ENCODE data around the gene MINDY1. TPM values are rescaled to one million over a fixed set of nuclear protein-coding genes. Genes with fewer than 3 reads are reported as not detected.

Gene MINDY1
- total and polyA plus RNA-seq, 9 of the 15 experiments (the other 6 are each of a cell fraction or from before 2014, with no cell fraction given) = 0.49 to 11.0 (median 6.0) TPM

DNA sequence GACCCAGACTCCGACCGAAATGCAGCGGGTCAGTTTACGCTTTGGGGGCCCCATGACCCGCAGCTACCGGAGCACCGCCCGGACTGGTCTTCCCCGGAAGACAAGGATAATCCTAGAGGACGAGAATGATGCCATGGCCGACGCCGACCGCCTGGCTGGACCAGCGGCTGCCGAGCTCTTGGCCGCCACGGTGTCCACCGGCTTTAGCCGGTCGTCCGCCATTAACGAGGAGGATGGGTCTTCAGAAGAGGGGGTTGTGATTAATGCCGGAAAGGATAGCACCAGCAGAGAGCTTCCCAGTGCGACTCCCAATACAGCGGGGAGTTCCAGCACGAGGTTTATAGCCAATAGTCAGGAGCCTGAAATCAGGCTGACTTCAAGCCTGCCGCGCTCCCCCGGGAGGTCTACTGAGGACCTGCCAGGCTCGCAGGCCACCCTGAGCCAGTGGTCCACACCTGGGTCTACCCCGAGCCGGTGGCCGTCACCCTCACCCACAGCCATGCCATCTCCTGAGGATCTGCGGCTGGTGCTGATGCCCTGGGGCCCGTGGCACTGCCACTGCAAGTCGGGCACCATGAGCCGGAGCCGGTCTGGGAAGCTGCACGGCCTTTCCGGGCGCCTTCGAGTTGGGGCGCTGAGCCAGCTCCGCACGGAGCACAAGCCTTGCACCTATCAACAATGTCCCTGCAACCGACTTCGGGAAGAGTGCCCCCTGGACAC is 41.4 kb upstream of the MINDY1 start (continued):
- TF ChIP-seq, protein P1, sequence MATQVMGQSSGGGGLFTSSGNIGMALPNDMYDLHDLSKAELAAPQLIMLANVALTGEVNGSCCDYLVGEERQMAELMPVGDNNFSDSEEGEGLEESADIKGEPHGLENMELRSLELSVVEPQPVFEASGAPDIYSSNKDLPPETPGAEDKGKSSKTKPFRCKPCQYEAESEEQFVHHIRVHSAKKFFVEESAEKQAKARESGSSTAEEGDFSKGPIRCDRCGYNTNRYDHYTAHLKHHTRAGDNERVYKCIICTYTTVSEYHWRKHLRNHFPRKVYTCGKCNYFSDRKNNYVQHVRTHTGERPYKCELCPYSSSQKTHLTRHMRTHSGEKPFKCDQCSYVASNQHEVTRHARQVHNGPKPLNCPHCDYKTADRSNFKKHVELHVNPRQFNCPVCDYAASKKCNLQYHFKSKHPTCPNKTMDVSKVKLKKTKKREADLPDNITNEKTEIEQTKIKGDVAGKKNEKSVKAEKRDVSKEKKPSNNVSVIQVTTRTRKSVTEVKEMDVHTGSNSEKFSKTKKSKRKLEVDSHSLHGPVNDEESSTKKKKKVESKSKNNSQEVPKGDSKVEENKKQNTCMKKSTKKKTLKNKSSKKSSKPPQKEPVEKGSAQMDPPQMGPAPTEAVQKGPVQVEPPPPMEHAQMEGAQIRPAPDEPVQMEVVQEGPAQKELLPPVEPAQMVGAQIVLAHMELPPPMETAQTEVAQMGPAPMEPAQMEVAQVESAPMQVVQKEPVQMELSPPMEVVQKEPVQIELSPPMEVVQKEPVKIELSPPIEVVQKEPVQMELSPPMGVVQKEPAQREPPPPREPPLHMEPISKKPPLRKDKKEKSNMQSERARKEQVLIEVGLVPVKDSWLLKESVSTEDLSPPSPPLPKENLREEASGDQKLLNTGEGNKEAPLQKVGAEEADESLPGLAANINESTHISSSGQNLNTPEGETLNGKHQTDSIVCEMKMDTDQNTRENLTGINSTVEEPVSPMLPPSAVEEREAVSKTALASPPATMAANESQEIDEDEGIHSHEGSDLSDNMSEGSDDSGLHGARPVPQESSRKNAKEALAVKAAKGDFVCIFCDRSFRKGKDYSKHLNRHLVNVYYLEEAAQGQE (IDR thresholded peaks at IDR 0.05; ENCODE audit: borderline replicate concordance) = 0 out of 2 replicates have a peak, but pooled peaks have one; percentile 14
- TF ChIP-seq, protein P1 (CRISPR knock-in tag; IDR thresholded peaks at IDR 0.05; ENCODE audit: low read depth) = no peak
- TF ChIP-seq CHD1 (IDR thresholded peaks at IDR 0.05; ENCODE audit: low read length) (no peak), POLR2G (IDR thresholded peaks at IDR 0.05; ENCODE audit: low read depth, low read length) (peak; percentile 78), FOXK1 (CRISPR knock-in tag; IDR thresholded peaks at IDR 0.05; ENCODE audit: borderline replicate concordance) (0 out of 2 replicates have a peak, but pooled peaks have one; percentile 9)
- TF ChIP-seq, protein P2, sequence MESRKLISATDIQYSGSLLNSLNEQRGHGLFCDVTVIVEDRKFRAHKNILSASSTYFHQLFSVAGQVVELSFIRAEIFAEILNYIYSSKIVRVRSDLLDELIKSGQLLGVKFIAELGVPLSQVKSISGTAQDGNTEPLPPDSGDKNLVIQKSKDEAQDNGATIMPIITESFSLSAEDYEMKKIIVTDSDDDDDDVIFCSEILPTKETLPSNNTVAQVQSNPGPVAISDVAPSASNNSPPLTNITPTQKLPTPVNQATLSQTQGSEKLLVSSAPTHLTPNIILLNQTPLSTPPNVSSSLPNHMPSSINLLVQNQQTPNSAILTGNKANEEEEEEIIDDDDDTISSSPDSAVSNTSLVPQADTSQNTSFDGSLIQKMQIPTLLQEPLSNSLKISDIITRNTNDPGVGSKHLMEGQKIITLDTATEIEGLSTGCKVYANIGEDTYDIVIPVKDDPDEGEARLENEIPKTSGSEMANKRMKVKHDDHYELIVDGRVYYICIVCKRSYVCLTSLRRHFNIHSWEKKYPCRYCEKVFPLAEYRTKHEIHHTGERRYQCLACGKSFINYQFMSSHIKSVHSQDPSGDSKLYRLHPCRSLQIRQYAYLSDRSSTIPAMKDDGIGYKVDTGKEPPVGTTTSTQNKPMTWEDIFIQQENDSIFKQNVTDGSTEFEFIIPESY (CRISPR knock-in tag; IDR thresholded peaks at IDR 0.05) = 0 out of 2 replicates have a peak, but pooled peaks have one; percentile 21
- TF ChIP-seq, protein P3, sequence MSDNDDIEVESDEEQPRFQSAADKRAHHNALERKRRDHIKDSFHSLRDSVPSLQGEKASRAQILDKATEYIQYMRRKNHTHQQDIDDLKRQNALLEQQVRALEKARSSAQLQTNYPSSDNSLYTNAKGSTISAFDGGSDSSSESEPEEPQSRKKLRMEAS (CRISPR knock-in tag; IDR thresholded peaks at IDR 0.05) = peak; percentile 44

Data from K562 (cell line).